ENCODE data around the gene LITAF.

Gene LITAF

GRCh38 chr16:11556214-11556819 is 30.4 kb downstream of the LITAF start:
- no peak overlapping the region for H3K4me3 ChIP-seq (ENCODE audit: low read depth, low read length)
- no peak for DNase-seq (ENCODE audit: low read depth, low spot score)
- in situ Hi-C loops (cut with HindIII; ENCODE audit: low sequenced_read_pairs) = no loop called here
- TF ChIP-seq CTCF (IDR thresholded peaks at IDR 0.05; ENCODE audit: low read depth, low read length) = no peak

GRCh38 chr16:11554053-11554452 is 32.7 kb downstream of the LITAF start:
- in situ Hi-C loops (cut with HindIII; ENCODE audit: low sequenced_read_pairs) = no loop called here
- DNase-seq (ENCODE audit: low read depth, low spot score) = no peak
- H3K4me3 ChIP-seq (ENCODE audit: low read depth, low read length) = no peak overlapping the region
- no peak for TF ChIP-seq CTCF (IDR thresholded peaks at IDR 0.05; ENCODE audit: low read depth, low read length)

GRCh38 chr16:11553371-11553770 is 33.3 kb downstream of the LITAF start:
- DNase-seq (ENCODE audit: low read depth, low spot score) = no peak
- H3K4me3 ChIP-seq (ENCODE audit: low read depth, low read length) = no peak overlapping the region
- no peak for TF ChIP-seq CTCF (IDR thresholded peaks at IDR 0.05; ENCODE audit: low read depth, low read length)
- in situ Hi-C loops (cut with HindIII; ENCODE audit: low sequenced_read_pairs) = no loop called here

- no peak for TF ChIP-seq CTCF (IDR thresholded peaks at IDR 0.05; ENCODE audit: low read depth, low read length)
- DNase-seq (ENCODE audit: low read depth, low spot score) = no peak
- no peak overlapping the region for H3K4me3 ChIP-seq (ENCODE audit: low read depth, low read length)
- in situ Hi-C loops (cut with HindIII; ENCODE audit: low sequenced_read_pairs) = no loop called here
Observed at GRCh38 chr16:11552440-11552839, 34.3 kb downstream of the LITAF start.

GRCh38 chr16:11551842-11552241 is 34.9 kb downstream of the LITAF start:
- no peak for DNase-seq (ENCODE audit: low read depth, low spot score)
- in situ Hi-C loops (cut with HindIII; ENCODE audit: low sequenced_read_pairs) = no loop called here

GRCh38 chr16:11550791-11551498 is 35.8 kb downstream of the LITAF start:
- in situ Hi-C loops (cut with HindIII; ENCODE audit: low sequenced_read_pairs) = no loop called here
- H3K4me3 ChIP-seq (ENCODE audit: low read depth, low read length) = no peak overlapping the region
- no peak for TF ChIP-seq CTCF (IDR thresholded peaks at IDR 0.05; ENCODE audit: low read depth, low read length)
- no peak for DNase-seq (ENCODE audit: low read depth, low spot score)

More at GRCh38 chr16:11551842-11552241, 34.9 kb downstream of the LITAF start:
- no peak overlapping the region for H3K4me3 ChIP-seq (ENCODE audit: low read depth, low read length)
- no peak for TF ChIP-seq CTCF (IDR thresholded peaks at IDR 0.05; ENCODE audit: low read depth, low read length)

Data from astrocyte of the spinal cord (primary cell).